GM12873 (cell line): ENCODE data around the gene SH3RF3.

Experiments
- TF ChIP-seq, protein P1 (sequence below): IDR thresholded peaks from 2 replicates; pipeline ENCODE4 v1.5.1; 2012; ENCODE audit warnings: low read depth, mild to moderate bottlenecking, moderate library complexity, low read length, control low read depth; ENCODE audit not compliant: insufficient read depth; ENCODE audit errors: missing control alignments

SH3RF3 gene

DNA sequence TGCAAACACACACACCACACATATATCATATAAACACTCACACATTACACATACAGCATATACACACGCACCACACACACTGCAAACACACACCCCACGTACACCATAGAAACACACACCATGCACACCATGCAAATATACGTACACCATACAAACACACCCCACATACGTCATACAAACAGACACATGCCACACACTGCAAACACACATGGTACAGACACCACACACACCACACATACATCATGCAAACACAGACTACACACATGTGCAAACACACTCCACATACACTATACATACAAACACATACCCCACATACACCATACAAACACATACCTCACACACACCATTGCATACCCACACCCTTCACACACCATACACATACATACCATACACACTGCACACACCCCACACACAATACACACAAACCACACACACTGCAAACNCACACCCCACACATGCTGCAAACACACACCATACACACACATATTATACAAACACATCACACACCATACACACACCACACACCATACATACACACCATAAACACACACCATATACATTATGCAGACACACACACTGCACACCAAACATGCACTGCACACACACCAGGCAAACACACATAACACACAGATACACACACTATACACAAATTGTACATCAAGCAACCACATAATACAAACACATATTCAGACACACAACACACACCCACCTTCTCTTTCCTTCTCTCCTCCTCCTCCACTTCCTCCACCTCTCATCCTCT, 364.4 kb downstream of the SH3RF3 start:
- TF ChIP-seq, protein P1, sequence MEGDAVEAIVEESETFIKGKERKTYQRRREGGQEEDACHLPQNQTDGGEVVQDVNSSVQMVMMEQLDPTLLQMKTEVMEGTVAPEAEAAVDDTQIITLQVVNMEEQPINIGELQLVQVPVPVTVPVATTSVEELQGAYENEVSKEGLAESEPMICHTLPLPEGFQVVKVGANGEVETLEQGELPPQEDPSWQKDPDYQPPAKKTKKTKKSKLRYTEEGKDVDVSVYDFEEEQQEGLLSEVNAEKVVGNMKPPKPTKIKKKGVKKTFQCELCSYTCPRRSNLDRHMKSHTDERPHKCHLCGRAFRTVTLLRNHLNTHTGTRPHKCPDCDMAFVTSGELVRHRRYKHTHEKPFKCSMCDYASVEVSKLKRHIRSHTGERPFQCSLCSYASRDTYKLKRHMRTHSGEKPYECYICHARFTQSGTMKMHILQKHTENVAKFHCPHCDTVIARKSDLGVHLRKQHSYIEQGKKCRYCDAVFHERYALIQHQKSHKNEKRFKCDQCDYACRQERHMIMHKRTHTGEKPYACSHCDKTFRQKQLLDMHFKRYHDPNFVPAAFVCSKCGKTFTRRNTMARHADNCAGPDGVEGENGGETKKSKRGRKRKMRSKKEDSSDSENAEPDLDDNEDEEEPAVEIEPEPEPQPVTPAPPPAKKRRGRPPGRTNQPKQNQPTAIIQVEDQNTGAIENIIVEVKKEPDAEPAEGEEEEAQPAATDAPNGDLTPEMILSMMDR = no peak

DNA sequence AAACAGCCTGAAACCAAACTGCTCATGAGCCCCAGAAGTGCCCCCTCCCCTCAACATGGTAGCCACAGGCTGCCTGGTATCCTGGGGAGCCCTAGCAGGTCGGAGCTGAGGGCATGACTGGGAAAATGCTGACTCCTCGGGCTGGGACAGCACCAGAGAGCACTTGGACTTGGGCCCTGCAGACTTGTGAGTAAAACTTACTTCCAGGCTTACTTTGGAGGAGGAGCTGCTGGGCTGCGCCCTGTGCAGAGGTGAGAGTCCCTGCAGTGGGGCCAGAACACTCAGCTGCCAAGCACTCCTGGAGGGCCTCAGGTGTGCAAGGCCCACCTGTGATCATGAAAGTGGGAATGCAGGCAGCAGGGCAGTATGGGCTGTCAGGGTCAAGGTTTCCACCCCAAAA, 365.3 kb downstream of the SH3RF3 start:
- TF ChIP-seq, protein P1 = no peak

DNA sequence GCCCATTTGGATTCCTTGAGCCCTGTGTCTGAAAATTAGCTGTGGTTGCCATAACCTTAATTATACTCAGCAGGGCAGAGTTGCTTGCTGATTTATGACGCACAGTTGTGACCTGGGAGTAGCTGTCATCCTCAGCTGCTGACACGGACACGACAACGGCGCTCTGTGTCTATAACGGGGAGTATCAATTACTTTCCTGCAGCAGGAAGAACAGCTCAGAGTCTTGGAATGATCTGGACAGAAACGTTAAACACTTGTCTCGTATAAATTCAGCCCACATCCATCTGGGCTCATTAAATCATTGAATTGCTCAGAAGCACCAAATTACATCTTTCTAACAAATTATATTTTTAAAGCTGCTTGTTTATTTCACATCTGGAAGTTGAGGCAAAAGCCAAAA, 368.5 kb downstream of the SH3RF3 start:
- TF ChIP-seq, protein P1 = no peak

DNA sequence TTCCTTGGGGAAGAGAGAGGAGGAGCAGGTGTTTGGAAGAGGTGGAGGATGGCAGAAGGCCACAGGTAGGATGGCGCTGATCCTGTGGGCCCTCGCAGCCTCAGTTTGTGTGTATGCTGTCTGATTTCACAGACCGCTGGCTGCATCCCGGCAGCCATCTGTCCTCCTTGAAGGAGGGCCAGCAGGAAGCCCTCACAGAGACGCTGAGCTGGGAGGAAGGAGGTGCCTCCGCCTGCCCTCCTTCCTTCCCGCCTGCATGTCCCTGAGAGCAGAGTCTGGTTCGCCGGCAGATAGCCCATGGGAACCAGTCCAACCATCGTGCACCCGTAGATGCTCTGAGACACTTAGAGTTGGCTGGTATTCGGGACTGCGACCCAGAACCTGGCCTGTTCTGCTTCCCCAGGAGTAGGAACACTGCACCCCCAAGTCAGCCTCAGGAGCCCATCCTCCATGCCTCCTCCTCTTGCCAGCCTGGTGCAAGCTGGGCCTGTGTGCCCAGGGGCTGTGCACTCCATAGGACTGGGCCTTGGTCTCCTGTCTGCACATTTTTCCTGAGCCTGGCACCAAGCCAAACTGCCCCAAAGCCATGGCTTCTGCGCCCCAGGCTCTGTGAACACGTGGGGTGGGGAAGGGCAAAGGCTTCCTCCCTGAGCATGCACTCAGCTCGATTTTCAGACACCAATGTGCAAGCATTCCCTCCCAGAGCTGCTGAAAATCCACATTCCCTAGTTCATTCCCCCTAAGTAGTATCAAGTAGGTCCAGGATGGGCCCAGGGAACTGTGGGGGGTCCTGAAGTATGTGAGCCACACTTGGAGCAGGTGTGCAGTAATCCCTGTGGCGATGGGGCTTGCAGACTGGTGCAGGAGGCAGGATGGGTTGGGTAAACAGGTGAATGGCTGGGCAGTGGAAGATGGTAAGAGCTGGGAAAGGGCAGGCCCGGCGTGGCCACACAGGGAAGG, 369.2 kb downstream of the SH3RF3 start:
- TF ChIP-seq, protein P1 = no peak

DNA sequence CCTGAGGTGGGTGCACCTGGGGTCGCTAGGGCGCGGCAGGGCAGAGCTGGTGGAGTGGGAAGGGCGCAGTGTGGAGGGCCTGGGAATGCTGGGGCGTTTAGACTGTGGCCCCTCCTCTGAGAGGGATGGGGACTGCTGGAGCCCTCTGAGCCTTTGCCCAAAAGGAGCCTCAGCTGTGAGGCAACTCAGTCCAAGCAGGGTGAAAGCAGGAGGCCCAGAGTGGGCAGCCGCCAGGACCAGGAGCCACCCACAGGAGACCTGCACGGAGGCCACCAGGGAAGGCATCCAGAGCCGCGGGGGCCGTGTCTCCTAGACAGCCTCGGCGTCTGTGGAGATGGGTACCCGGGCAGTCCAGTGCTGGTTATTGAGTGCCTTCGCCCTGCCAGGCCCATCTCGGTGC, 369.9 kb downstream of the SH3RF3 start:
- TF ChIP-seq, protein P1 = no peak

DNA sequence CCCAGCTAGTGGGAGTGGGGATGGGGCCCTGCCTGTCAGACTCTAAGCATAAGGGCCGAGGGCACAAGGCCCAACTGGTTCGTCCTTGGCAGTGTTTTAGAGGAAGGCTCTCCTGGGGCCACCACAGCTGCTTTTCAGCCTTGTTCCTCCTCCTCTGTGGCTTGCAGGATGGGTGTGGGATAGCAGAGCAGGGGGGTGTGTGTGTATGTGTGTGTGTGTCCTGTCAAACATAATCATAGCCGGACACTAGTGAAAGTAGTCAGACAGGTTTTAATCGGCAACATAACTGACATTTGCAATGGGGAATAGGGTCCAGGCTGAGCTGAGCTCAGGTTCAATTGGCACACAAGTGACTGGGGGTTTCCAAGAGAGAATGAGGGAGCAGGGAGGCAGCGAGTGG, 370.6 kb downstream of the SH3RF3 start:
- TF ChIP-seq, protein P1 = no peak

DNA sequence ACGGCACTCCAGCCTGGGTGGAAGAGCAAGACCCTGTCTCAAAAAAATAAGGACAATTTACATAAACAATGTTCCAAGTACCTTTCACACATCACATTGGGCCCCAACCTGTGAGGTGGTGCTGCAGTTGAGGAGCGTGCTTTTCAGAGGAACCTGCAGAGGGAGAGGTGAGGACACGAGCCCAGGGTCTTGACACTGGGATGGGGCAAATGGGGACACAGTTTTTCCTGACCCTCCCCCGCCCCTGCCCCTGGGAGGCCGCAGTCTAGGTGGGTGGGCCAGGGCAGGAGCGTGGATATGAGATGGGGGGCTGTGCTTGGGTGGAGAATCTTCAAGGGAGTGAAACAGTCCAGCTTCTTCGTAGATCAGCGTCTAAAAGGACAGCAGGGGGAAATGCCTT, 371.9 kb downstream of the SH3RF3 start:
- TF ChIP-seq, protein P1 = no peak
